Stimulated activated CD4-positive, alpha-beta T cell treated with anti-CD3 and anti-CD28 coated beads, Interleukin-1b, Interleukin-23, amount 100 ng/mL, for 4 hours (primary cell): ENCODE data around the gene TRAPPC5.

Experiments used
- DNase-seq, 2 donors: peaks; one replicate each; pipeline ENCODE4 v3.0.0-alpha.2; 2020; ENCODE audit warnings: low read depth in 2 of 2

TRAPPC5 gene

DNA sequence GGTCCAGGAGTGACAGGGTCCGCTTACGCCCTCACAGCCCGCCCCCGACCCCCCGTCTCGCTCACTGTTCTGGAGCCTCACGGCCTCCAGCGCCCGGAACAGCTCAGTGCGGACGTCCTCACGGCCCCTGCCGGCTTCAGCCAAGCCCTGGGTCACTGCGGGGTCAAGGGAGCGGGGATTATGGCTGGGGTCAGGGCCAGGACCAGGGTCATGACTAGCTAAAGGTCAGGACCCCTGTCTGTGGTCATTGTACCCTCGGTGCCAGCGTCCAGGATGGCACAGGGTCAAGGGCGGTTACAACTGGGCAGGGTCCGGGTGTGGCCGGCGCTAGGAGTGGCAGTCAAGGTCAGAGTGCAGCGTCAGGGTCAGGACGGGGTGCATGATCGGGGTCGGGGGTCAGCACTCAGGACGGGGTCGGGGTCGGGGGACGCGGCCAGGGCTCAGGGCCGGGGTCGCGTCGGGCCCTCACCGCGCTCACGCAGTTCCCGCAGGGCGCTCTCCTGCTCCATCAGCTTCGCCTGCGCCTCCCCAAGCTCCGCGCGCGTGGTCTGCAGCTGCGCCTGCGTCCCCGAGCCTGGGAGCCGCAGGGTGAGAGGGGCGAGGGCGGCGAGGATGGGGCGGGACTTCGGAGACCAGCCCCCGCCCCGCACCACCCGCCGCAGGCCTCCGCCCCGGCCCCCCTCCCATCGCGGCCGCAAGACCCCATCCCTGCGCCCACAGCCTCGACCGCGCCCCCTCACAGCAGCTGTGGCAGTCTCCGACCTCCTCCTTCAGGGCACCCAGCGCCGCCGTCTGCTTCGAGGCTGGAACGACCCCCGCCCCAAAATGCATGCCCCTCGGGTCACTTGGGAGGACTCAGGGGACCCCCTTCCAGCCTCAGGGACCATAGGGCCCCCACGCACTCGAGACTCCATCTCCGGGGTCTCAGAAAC lies 49.9 kb downstream of the TRAPPC5 start:
- DNase-seq, result no peak

DNA sequence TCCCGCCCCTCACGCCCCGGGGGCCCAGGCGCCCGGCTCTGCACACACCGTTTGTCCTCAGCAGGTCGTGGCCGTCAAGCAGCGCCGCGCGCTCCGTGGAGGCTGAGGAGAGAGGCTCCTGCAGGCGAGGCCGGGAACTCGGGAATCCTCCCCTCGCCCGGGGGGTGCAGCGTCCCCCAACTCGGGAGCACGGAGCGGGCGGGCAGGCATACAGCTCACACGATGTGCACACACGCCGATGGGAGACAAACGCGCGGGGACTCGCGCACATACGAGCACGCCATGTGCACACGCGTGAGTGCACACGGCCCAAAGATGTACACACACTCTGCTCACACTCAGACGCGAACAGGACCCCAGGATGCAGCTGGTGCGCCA lies 50.6 kb downstream of the TRAPPC5 start:
- DNase-seq, result no peak

DNA sequence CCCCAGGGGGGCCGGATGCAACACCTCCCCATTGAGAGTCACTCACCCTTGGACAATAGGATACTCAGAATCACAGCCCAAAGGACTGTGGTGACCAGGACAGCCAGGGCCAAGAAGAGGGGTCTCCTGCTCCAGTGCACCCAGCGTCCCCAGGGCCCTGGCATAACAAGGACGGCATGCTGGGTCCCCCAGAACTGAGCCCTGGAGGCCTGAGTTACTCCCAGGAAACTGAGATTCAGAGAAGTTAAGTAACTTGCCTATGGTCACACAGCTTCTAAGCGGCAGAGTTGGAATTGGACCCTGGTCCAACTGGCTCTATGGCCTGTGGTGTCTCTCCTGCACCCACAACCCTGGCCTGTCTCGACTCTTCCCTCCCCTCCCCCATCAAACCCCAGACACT lies 51.0 kb downstream of the TRAPPC5 start:
- DNase-seq, result no peak

DNA sequence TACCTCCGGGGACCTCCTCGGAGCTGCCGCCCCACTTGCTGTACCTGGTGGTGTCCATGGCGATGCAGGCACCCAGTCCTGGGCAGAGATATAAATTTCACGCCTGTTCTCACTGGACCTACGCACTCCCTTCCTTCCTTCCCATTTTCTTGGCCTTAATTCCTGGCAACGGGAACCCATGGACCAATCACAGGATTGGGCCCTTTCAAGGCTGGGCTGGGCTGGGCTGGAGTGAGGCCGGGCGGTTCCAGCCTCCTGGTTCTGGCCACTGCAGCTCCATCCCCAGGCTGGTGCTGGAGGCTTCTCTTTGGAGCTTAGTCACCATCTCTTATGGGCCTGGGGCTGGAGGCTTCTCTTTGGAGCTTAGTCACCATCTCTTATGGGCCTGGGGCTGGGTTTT lies 51.4 kb downstream of the TRAPPC5 start, which contains the start of gene CLEC4G:
CLEC4G (minus strand) TSS at position 66 of the 400 bp plus-strand sequence; CDS start at position 58, 8 bp downstream.
- no peak for DNase-seq

DNA sequence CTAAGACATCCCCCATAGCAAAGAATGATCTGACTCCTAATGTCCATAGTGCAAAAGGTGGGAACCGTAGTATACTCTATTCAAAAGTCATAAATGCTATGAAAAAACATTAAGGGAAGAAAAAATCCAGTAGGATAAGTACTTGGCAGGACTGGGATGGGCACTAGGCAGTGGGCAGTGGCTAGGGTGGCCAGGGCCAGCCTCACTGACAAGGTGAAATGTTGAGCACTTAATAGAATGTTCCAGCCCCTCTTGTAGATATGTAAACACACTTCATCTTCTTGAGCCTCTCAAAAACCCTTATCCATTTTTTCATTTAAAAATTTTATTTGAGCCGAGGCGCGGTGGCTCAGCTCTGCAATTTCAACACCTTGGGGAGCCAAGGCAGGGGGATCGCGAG lies 52.7 kb downstream of the TRAPPC5 start:
- DNase-seq, result no peak

DNA sequence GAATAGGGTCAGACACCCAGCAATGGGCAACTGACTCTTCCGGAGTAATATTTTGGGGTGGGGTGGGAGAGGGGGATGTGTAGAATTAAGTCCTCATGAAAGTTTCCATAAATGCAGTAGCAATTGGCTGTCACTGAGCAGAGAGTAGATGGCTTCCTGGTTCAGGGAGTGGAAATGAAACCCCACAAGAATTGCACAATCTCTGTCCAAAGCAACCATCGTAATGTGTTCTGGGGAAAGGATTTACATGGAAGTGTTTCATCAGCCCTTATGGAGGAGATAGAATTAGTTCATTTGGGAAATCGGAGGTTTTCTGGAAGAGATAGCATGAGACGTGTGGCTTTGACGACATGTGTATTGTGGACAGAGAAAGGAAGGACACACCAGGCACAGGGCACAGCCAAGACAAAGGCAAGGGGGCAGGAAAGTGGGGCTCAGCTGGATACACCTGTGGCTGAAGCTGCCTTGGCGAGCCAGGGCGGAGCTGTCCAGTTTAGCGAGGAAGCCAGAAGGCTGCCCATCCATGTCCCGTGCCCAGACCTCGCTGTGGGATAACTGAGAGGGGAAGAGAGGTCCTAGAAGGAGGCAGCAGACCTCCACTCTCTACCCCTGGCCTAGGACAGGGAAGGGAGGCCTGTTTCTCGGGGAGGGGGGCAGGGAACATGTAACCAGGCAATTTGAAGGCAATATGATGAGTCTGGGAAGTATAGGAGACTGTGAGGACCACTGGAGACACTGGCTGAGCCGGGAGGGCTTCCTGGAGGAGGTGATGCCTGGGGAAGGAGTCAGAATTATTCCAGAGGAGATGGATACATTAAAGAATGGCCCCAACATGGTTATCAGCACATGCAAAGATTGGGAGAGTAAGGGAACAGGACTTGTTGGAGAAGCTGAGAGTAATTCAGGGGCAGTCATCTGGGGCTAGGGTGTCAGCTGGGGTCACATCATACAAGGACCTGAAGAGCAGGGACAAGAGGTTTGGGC lies 53.9 kb downstream of the TRAPPC5 start:
- DNase-seq, result no peak

DNA sequence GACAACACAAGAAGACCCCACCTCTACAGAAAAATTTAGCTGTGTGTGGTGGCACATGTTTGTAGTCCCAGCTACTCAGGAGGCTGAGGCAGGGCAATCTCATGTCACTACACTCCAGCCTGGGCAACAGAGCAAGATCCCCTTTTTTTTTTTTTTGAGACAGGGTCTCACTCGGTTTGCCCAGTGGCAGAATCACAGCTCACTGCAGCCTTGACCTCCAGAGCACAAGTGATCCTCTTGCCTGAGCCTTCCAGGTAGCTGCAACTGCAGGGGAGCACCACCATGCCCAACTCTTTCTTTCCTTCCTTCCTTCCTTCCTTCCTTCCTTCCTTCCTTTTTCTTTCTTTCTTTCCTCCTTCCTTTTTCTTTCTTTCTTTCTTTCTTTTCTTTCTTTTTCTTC lies 55.5 kb downstream of the TRAPPC5 start:
- DNase-seq, result no peak

DNA sequence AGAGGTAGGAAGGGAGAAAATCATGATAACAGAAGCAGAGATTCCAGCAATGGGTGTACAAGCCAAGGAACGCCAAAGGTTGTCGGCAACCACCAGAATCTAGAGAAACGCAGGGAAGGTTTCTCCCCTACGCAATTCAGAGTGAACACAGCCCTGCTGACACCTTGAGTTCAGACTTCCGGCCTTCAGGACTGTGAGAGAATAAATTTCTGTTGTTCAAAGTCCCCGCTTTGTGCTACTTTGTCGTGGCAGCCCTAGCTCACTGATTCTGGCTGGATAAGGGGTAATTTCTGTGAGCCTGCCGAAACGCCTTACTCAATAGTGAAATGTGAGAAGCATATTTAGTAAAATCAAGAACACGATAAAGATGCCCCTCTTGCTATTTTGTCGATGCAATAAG lies 56.6 kb downstream of the TRAPPC5 start:
- DNase-seq, result no peak
